ENCODE measurements around the gene MPND.
A peak's percentile ranks its signal among the peaks of the same experiment; 100 is the strongest.

Gene MPND

DNA sequence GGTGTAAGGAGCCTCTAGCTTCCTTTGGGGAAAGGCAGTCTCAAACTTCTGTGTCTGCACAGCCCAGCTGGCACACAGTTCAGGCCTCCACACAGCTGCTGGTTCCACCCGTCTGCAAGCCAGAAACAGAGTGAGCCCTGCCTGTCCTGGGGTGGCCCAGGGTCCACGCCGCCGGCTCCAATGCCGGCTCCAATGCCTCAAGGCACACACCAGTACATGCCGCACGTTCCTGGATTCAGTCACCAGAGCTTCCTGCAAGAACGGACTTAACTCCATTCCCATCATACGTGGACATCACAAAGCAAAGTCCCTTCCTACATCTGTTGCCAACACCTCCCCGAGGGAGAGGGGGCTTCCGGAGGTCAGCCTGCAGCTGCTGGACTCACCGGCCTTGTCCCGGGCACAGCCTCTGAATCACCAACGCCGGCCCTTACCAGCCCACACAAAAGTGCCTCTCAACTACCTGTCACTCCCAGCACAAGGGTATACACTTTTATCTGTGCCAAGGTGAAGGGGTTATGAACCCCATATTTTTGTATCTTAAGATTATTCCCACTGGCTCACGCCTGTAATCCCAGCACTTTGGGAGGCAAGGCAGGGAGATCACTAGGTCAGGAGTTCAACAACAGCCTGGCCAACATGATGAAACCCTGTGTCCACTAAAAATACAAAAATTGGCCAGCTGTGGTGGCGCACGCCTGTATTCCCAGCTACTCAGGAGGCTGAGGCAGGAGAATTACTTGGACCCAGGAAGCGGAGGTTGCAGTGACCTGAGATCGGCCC, 48.5 kb downstream of the MPND start:
- intact Hi-C loops (cut with DNase I) = no loop called here
- peak in 1 of 10 donors; percentile 73 for DNase-seq

DNA sequence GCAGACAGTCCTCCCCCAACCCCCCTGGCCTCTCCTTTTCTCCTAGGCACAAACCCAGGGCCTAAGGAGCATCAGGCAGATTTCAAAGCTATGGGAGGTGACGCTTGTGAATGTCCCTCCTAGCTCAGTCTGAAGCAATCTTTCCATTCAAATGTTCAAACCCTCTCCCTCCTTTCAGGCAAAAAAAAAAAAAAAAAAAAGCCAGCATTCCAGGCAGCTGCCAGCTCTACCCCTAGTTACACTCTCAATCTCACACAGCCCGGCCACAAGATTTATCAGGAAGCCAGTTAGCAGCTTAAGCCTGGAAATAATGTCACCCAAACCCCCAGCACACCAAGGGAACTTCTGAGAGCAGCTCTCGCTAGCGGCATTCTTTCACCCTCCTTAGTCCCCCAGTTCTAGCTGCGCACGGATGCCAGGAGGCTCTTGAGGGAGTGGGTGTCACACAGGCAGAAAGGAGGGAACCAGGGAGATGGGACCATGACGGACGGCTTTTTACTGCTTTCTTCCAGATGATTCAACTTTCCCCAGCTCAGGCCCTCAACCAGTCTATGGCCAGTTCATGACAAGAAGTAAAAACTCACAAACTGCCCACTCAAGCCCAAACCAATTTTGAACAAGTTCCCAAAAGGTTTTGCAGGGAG, 50.7 kb downstream of the MPND start:
- intact Hi-C loops (cut with DNase I) = no loop called here
- DNase-seq = peak in 1 of 10 donors; percentile 57

DNA sequence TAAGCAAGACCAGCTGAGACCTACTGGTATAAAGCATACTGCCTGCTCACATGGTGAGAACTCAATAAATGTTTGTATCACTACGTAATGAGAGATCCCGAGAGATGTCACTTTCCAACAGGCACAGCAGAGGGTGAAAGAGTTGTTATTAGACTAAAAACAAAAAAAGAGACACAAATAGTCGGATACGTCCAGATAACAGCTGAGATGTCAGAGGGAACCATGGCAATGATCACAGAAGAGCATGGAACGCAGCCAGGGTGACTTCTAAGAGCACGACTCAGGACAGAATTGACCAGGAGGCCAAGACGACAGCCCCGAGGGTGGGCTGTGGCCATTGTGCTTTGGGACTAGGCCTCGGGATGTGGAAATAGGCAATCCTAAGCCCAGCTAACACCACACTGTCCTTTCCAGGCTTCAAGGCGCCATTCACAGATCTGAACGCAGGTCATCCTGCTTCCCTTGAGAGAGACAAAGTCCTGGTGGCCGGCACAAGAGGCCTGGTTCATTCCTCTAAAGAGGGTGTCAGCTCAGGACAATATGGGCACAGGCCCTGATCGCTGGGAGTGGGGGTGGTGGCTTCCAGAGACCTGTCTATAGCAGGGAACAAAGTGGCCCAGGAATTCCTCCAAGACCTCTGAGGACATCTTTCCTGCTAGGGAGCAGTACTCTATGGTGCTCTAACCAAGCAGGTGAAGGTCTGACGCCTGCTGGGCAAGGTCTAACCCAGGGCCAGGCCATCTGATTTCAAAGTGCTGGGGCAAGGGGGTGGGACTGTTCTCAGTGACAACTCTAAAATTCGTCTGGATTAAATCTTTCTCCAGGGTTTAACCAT, 53.8 kb downstream of the MPND start:
- intact Hi-C loops (cut with DNase I) = no loop called here

DNA sequence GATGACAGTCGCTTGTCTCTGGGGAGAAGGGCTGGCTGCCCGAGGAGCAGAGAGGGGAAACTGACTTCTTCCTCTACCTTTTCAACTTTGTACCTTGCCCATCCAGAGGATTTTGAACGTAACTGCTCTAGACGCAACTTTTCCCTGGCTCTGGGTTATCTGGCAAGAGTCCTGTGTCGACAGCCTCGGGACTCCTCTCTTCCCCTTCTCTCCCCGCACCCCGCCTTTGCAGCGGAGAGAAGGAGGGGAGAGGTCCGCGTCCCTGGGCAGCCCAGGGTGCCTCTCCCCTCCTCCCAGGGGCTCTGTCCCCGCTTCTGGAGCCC, 56.4 kb downstream of the MPND start:
- DNase-seq = no peak
- intact Hi-C loops (cut with DNase I) = loop anchor here (1.0 to 5.0 kb wide), 3 partner anchors 29 to 153 kb away; partner anchors contain the start of gene YJU2

More for the DNA sequence above, 53.8 kb downstream of the MPND start:
- peak in 1 of 10 donors; percentile 55 for DNase-seq

DNA sequence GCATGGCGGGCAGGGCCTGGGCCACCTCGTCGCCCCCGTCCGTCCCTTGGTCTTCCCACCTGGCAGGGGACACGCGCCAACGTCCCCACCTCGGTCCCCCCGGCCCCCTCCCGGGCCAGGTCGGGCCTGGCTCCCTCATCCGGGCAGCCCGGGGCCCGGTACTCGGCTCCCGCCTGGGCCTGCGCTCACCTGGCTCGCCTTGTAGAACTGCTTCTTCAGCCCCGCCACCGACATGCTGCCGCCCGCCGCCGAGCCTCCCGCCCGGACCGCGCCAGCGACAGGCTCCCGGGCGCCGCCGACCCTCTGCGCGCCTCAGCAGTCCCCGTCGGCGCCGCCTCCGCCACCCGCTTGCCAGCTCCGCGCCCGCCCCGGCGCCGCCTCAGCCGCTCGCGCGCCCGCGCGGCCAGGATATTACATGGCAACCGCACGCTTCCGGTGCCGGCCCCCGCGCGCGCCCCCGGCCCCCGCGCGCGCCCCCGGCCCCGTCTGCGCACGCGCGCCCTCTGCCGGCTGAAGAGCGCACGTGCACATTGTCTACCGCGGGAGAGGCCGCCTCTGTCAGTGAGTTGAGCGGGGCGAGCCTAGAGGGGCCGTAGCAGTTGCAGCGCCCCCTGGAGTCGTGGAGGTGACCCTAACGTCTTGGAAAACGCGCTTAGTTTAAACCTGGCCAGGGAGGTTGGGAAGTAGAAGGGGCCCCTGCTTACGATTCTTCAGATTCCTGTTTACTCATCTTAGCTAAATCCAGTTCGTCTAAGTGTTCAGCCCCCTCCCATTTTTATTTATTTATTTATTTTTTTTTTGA, 57.0 kb downstream of the MPND start, which contains the start of gene SH3GL1:
Gene SH3GL1 (minus strand): TSS at position 413 of the 802 bp plus-strand sequence. CDS start 179 bp downstream, at position 234.
- intact Hi-C loops (cut with DNase I) = loop anchor here (1.0 to 5.0 kb wide), 3 partner anchors 30 to 154 kb away; partner anchors contain the start of gene YJU2

DNA sequence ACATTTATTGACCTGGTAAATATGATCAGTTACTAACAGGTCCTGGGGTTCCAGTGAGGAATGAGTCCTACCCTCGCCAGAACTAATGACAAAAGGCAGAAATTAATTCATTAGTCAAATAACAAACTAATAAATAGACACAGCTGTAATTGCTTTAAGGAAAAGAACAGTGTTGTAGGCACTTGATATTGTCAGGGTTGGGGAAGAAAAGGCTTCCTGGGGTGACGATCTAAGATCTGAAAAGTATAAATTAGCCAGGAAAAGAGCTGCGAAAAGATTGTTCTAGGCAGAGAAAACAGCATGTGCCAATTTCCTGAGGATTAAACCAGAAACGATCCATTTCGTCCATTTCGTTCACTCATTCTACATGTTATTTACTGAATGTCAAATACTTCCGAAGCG, 58.4 kb downstream of the MPND start:
- no peak for DNase-seq
- intact Hi-C loops (cut with DNase I) = loop anchor here (1.0 to 5.0 kb wide), 3 partner anchors 56 to 155 kb away; partner anchors contain the start of genes UBXN6 and YJU2

More for the DNA sequence above, 57.0 kb downstream of the MPND start, which contains the start of gene SH3GL1:
- DNase-seq = peak; percentile 87 to 99 (median 91)

DNA sequence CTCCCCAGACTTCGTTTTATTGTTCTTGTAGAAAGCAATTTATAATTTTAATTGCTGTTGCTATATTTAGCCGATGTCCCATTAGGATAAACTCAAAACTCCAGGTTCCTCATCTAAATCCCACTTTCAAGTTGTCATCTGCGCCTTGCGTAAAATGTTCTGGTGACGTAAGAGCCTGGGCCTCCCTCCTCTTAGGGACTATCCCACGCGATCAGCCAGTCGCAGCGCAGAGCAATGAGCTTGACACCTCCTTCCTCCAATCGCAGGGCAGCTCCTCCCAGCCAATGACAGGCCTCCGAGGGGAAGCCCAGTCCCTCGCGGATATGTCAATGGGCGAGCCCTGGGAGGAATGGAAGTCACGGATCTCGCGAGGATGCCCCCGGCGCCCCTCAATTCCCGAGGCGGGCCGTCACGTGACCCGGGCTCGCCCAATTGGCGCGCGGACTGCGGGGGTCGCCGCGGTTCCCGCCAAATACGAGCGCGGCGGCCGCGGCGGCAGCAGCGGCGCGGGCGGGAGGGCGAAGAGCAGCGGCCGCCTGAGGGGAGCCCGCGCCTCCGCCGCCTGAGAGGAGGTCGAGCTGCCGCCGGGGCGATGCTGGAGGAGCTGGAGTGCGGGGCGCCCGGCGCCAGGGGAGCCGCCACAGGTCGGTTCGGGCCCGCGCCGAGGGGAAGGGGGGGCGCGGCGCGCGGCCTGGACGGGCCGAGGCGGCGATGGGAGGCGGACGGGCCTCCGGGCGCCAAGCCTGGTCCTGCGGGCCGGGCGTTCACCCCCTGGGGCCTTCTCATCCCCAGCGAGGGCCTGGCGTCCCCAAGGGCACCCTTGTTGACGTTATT, 59.0 kb downstream of the MPND start, which contains the start of gene CHAF1A:
Gene CHAF1A (plus strand): TSS at position 470 of the 834 bp plus-strand sequence. CDS start 123 bp downstream, at position 593.
- intact Hi-C loops (cut with DNase I) = loop anchor here (1.0 to 5.0 kb wide), 2 partner anchors 55 to 135 kb away; partner anchors contain the start of gene UBXN6
- peak; percentile 99 to 100 (median 100) for DNase-seq

DNA sequence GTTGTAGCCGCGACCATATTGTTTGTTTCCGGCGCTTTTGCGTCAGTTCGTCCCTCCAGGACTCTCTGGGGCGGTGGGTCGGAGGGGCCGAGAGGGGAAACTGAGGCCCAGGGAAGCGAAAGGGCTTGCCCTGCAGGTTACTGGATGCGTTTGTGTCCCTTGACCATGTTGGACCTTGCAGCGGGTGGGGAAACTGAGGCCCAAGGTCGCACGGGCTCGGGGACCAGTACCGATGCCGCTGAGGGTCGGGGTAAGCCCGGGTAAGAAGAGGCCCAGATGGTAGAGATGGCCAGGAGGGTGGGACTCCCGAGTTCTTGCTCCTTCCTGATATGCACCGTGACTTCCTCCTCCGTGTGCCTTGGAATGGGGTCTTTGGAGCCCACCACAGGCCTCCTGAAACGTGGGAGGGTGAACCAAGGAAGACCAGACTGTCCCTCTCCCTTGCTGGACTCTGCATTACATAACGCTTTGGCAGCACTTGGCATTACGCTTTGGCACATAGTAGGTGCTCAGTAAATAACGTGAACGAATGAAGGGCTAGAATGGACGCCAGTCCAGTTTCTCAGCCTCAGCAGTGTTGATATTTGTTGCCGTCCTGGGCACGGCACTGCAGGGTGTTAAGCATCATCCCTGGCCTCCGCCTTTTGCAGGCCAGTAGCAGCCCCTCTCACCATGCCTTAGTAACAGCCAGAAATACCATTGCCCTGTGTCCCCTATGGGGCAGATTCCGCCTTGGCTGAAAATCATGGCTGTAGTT, 59.8 kb downstream of the MPND start:
- no peak for DNase-seq
- intact Hi-C loops (cut with DNase I) = loop anchor here (5.0 kb wide), 1 partner anchor 136 kb away; no protein-coding TSS in a partner anchor

DNA sequence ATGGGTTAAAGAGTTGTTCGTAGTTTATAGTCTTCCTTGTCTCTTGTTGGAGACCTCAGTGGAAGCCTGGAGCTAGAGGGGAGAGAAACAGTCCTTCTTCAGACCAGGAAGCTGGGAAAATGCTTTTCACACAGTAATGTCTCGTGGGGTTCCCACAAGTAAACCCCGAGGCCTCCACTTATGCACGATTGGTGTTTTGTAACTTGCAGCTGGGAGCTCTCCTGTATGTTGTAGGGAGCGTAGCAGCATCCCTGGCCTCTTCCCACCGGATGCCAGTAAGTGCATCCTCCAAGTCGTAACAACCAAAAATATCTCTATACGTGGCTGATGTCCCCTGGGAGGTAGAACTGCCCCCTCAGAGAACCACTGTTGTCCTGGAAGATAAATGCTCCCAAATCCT, 62.6 kb downstream of the MPND start:
- intact Hi-C loops (cut with DNase I) = no loop called here
- DNase-seq = no peak

DNA sequence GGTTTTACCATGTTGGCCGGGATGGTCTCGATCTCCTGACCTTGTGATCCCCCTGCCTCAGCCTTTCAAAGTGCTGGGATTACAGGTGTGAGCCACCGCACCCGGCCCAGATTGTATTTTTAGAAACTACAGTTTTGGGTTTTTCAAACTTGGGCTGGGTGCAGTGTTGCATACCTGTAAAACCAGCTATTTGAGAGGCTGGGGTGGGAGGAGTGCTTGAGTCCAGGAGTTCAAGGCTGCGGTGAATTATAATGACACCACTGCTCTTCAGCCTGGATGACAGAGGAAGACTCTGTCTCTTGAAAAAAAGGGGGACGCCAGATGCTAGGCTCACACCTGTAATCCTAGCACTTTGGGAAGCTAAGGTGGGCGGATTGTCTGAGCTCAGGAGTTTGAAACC, 63.3 kb downstream of the MPND start:
- intact Hi-C loops (cut with DNase I) = no loop called here
- peak in 1 of 10 donors; percentile 18 for DNase-seq

DNA sequence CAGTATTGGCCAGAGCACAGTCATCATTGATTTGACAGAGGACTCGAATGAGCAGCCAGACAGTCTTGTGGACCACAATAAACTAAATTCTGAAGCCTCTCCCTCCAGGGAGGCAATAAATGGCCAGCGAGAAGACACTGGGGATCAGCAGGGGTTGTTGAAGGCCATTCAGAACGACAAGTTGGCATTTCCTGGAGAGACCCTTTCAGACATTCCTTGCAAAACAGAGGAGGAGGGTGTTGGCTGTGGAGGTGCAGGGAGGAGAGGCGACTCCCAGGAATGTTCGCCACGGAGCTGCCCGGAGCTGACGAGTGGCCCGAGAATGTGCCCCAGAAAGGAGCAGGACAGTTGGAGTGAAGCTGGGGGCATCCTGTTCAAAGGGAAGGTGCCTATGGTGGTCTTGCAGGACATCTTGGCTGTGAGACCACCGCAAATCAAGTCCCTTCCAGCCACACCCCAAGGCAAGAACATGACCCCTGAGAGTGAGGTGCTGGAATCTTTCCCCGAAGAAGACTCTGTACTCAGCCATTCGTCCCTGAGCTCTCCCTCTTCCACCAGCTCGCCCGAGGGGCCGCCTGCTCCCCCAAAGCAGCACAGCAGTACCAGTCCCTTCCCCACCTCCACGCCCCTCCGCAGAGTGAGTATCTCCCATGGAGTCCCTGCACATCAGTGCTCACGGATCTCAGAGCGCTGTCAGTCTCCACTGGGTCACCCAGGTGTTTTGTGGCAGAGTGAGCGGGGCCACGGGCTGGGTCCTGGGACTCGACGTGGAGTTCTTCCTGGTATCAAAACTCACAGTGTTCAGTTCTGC, 66.0 kb downstream of the MPND start:
- intact Hi-C loops (cut with DNase I) = no loop called here

More for the DNA sequence above, 66.0 kb downstream of the MPND start:
- DNase-seq = peak in 1 of 10 donors; percentile 53
